GM18907 (cell line): ENCODE measurements around the gene AXIN1.

Source experiments
- ATAC-seq: cut with Tn5 transposase; IDR thresholded peaks from one replicate; pipeline ENCODE4 v1.9.1; 2021; ENCODE audit warnings: mild to moderate bottlenecking, moderate library complexity; ENCODE audit not compliant: unreplicated experiment

AXIN1 gene

GRCh38 chr16:284204-285120 lies 68.1 kb downstream of the AXIN1 start:
- ATAC-seq, result no peak

GRCh38 chr16:283033-283805 lies 69.3 kb downstream of the AXIN1 start, which contains the start of gene PDIA2:
TSS of gene PDIA2 (plus strand) at chr16:283164. CDS start at chr16:283170, 6 bp downstream.
- no peak for ATAC-seq

GRCh38 chr16:282491-282890 lies 70.0 kb downstream of the AXIN1 start:
- ATAC-seq, result no peak

GRCh38 chr16:281660-282255 lies 70.8 kb downstream of the AXIN1 start:
- no peak for ATAC-seq

GRCh38 chr16:280991-281659 lies 71.4 kb downstream of the AXIN1 start:
- no peak for ATAC-seq

GRCh38 chr16:280552-280951 lies 72.0 kb downstream of the AXIN1 start, which contains the start of gene ARHGDIG:
TSS of gene ARHGDIG (plus strand) at chr16:280591. CDS start at chr16:280681, 90 bp downstream.
- ATAC-seq, result no peak

- no peak for ATAC-seq
These were observed 72.5 kb downstream of the AXIN1 start for GRCh38 chr16:280005-280460.

- ATAC-seq, result no peak
These were observed 73.0 kb downstream of the AXIN1 start for GRCh38 chr16:279531-279930.

- no peak for ATAC-seq
These were observed 73.6 kb downstream of the AXIN1 start for GRCh38 chr16:278863-279366.

- no peak for ATAC-seq
These were observed 76.0 kb downstream of the AXIN1 start for GRCh38 chr16:276426-277077.

GRCh38 chr16:275786-276232 lies 76.7 kb downstream of the AXIN1 start, which contains the start of gene RGS11:
TSS of gene RGS11 (minus strand) at chr16:275944. CDS start at chr16:275911, 33 bp downstream.
- no peak for ATAC-seq

- no peak for ATAC-seq
These were observed 77.4 kb downstream of the AXIN1 start for GRCh38 chr16:275041-275641.

GRCh38 chr16:273547-274421 lies 78.7 kb downstream of the AXIN1 start:
- ATAC-seq, result no peak

- no peak for ATAC-seq
These were observed 79.6 kb downstream of the AXIN1 start for GRCh38 chr16:272633-273546.

- ATAC-seq, result no peak
These were observed 81.9 kb downstream of the AXIN1 start for GRCh38 chr16:270381-271255.

GRCh38 chr16:269061-269796 lies 83.3 kb downstream of the AXIN1 start:
- no peak for ATAC-seq
